Neutrophil (primary cell): ENCODE data around the gene CCL23.

ENCODE experiments used
- H3K27ac ChIP-seq: fragments of 200-600 bp; sonication (generic); 2 replicates; pipeline ENCODE4 v1.5.1; 2016; ENCODE audit warnings: mild to moderate bottlenecking, moderate library complexity
- H3K27me3 ChIP-seq: fragments of 200-600 bp; sonication (generic); 2 replicates; pipeline ENCODE4 v1.6.0; 2016; ENCODE audit warnings: mild to moderate bottlenecking
- H3K36me3 ChIP-seq: fragments of 200-600 bp; sonication (generic); 2 replicates; pipeline ENCODE4 v1.5.1; 2017
- H3K4me1 ChIP-seq, 2 experiments: fragments of 200-600 bp in 1 of 2; sonication (generic) in 1 of 2; 1 replicate in 1 of 2; 2 replicates in 1 of 2; pipeline versions ENCODE4 v1.5.1 to v1.6.1; 2013 to 2016; ENCODE audit warnings: low read depth in 1 of 2, low read length in 1 of 2, mild to moderate bottlenecking in 1 of 2, moderate library complexity in 1 of 2; ENCODE audit not compliant: control insufficient read depth in 1 of 2, insufficient read depth in 1 of 2
- H3K4me3 ChIP-seq, 2 experiments: fragments of 200-600 bp in 1 of 2; sonication (generic) in 1 of 2; 1 replicate in 1 of 2; 2 replicates in 1 of 2; pipeline ENCODE4 v1.5.1; 2013 to 2016; ENCODE audit warnings: low read depth in 1 of 2, low read length in 1 of 2, mild to moderate bottlenecking in 1 of 2, moderate library complexity in 1 of 2
- H3K9me3 ChIP-seq: fragments of 200-600 bp; sonication (generic); 2 replicates; pipeline ENCODE4 v1.5.1; 2016
- TF ChIP-seq, protein P1 (sequence below): fragments of 200-600 bp; sonication (generic); IDR thresholded peaks from 2 replicates; pipeline ENCODE4 v1.5.1; 2016; ENCODE audit warnings: antibody characterized with exemption

CCL23 gene

GRCh38 chr17:35984140-35984539 lies 33.6 kb downstream of the CCL23 start:
- TF ChIP-seq, protein P1, sequence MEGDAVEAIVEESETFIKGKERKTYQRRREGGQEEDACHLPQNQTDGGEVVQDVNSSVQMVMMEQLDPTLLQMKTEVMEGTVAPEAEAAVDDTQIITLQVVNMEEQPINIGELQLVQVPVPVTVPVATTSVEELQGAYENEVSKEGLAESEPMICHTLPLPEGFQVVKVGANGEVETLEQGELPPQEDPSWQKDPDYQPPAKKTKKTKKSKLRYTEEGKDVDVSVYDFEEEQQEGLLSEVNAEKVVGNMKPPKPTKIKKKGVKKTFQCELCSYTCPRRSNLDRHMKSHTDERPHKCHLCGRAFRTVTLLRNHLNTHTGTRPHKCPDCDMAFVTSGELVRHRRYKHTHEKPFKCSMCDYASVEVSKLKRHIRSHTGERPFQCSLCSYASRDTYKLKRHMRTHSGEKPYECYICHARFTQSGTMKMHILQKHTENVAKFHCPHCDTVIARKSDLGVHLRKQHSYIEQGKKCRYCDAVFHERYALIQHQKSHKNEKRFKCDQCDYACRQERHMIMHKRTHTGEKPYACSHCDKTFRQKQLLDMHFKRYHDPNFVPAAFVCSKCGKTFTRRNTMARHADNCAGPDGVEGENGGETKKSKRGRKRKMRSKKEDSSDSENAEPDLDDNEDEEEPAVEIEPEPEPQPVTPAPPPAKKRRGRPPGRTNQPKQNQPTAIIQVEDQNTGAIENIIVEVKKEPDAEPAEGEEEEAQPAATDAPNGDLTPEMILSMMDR: no peak
- no peak overlapping the region for H3K4me3 ChIP-seq
- no peaks in the 10 kb centered on the region for H3K36me3 ChIP-seq
- no peaks in the 10 kb centered on the region for H3K27me3 ChIP-seq
- H3K4me1 ChIP-seq: no peaks in the 10 kb centered on the region
- no peak overlapping the region for H3K27ac ChIP-seq
- no peaks in the 10 kb centered on the region for H3K9me3 ChIP-seq

GRCh38 chr17:35982409-35983191 lies 35.2 kb downstream of the CCL23 start:
- Histone ChIP-seq H3K4me3 (no peak overlapping the region), H3K36me3 (no peaks in the 10 kb centered on the region), H3K27ac (no peak overlapping the region), H3K9me3 (no peaks in the 10 kb centered on the region), H3K4me1 (no peaks in the 10 kb centered on the region), H3K27me3 (no peaks in the 10 kb centered on the region)
- TF ChIP-seq, protein P1: no peak

GRCh38 chr17:35981908-35982330 lies 35.9 kb downstream of the CCL23 start:
- Histone ChIP-seq H3K27ac (no peak overlapping the region), H3K4me1 (no peaks in the 10 kb centered on the region), H3K4me3 (no peak overlapping the region), H3K36me3 (no peaks in the 10 kb centered on the region), H3K9me3 (no peaks in the 10 kb centered on the region), H3K27me3 (no peaks in the 10 kb centered on the region)
- TF ChIP-seq, protein P1: no peak

GRCh38 chr17:35981246-35981645 lies 36.5 kb downstream of the CCL23 start, which contains the start of gene CCL16:
CCL16 (minus strand) TSS chr17:35981497; CDS start chr17:35981420, 77 bp downstream.
- H3K36me3 ChIP-seq: no peaks in the 10 kb centered on the region
- H3K4me1 ChIP-seq: no peaks in the 10 kb centered on the region
- H3K27ac ChIP-seq: no peak within 1 kb of the TSS
- H3K27me3 ChIP-seq: no peaks in the 10 kb centered on the region
- TF ChIP-seq, protein P1: no peak
- no peak within 1 kb of the TSS for H3K4me3 ChIP-seq
- H3K9me3 ChIP-seq: no peaks in the 10 kb centered on the region

- Histone ChIP-seq H3K4me1 (no peaks in the 10 kb centered on the region), H3K27ac (no peak overlapping the region), H3K27me3 (no peaks in the 10 kb centered on the region), H3K4me3 (no peak overlapping the region), H3K36me3 (no peaks in the 10 kb centered on the region), H3K9me3 (no peaks in the 10 kb centered on the region)
- TF ChIP-seq, protein P1: no peak
Observed at GRCh38 chr17:35978346-35978745, 39.4 kb downstream of the CCL23 start.
